ENCODE data around the gene NTN4.
"Not testable (repeated sequence)": the region's sequence is repeated elsewhere in the genome, so short reads cannot be mapped to it uniquely, and the experiment has no call there.

The NTN4 gene

DNA sequence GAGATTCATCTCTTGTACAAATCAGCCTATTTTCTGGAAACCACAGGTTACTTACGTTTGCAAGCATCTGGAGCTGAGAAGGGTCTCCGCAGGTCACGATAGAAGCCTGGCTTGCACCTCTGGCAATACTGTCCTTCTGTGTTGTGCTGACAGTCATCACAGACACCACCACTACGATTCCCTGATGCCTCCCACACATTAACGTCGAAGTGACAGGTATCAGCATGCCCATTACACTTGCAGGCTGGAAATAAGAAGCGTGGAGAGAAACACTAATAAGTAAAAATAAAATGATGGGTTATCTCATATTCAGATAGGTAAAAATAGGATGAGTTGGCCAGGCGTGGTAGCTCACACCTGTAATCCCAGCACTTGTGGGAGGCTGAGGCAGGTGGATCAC, 80.2 kb downstream of the NTN4 start:
- DNase-seq (ENCODE audit: low read depth), result no peak

DNA sequence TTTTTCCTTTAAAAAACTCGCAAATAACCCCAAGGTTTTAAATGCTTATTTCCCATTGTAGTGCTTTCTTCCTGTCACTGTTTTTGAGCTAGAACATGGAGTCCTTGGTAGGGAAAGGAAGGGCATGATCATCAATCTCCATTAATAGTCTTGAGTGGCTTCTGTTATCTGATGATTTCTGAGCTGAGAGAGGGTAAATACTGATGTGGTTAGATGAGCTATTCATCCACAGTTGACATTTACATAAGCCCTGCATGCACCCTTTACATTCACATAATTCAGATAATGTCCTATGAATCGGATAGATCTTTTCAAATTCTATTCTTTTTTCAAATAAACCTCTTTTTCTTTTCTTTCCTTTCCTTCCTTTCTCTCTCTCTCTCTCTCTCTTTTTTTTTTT, 81.4 kb downstream of the NTN4 start:
- no peak for DNase-seq (ENCODE audit: low read depth)

DNA sequence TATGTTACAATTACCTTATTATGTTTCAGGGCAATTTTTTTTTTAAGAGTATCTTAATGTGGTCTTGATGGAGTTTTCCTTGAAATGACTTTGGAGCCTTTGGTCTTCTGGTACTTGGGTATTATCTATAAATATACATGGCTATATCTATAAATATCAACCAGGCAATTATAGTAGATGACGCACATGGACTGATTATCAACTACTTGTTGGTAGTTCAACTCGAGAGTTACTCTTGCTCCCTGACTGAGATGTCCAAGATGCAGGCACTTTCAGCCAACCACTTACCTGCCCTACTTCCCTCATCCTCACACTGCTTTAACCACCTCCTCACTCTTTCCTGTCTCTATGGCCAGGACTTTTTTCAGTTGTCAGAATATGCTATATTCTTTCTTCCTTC, 85.4 kb downstream of the NTN4 start:
- no peak for DNase-seq (ENCODE audit: low read depth)

DNA sequence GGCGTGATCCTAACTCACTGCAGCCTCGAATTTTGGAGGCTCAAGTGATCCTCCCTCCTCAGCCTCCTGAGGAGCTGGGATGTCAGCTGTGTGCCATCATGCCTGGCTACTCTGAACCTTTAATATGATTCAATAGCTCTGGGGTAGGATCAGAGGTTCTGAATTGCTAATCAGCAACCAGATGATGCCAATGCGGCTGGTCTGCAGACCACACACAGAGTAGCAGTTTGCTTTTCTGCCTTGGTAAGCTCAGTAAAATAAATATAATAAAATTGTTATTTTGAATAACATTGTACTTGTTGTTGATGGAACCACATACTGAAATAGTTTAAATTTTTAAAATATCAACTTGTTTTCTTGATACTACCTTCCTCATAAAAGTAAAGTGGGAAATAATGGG, 86.6 kb downstream of the NTN4 start:
- DNase-seq (ENCODE audit: low read depth), result no peak

DNA sequence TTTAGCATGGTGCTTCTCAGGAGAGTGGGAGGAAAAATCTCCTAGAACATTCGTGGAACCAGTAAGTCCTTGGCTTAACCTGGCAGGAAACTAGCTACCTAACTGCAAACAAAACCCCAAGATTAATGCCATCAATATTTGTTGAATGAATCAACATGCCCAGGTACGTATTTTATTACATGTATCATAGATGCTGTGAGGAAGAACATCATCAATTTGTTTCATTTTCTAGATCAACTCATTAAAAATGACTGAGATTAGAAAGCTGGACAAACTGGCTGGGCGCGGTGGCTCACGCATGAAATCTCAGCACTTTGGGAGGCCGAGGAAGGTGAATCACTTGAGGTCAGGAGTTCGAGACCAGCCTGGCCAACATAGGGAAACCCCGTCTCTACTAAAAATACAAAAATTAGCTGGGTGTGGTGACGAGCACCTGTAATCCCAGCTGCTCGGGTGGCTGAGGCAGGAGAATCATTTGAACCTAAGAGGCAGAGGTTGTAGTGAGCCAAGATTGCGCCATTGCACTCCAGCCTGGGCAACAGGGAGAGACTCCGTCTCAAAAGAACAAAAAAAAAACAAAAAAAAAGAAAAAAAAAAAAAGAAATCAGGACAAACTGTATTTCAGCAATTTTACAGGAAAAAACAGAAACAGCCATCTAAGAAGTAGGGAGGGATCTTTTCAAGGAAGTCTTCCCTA, 88.7 kb downstream of the NTN4 start:
- no peak for DNase-seq (ENCODE audit: low read depth)

DNA sequence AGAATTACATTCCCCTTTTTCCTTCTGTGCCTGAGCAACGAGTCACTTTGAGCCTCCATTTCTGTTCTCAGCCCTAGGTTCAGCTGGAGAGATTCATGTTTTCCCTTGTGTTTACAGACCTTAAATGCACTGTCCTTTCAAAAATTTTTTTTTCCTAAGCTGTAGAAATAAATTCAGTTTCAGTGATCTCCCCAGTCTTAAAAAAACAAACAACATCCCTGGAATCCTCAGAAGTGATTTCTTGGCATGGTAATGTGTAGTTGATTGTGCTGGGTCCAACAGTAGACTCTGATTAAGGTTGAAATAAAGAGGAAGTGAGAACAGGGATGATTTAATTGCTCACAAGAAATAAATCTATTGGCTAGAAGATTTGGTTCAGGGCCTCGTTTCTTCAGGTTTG, 89.3 kb downstream of the NTN4 start:
- peak; percentile 13 for DNase-seq (ENCODE audit: low read depth)

DNA sequence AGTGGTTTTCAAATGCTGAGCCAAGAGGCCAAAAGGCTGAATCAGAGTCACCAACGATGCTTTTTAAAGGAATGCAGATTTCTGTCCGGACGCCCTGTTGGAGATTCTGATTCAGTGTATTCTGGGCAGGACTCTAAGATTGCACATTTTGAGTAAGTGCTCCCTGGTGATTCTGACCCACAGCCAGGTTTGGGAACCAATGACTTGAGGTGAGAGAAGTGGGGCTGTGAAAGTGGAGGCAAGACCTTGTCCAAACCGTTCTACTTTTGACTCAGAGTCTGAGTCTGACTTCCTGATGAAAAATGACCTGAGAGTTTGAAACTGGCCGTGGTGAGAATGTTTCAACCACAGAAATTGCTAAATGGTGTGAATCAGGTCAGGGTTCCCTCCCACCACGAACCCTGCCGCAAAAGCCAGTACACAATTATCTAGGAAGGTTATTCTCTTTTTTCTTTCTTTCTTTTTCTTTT, 90.2 kb downstream of the NTN4 start:
- peak; percentile 97 for DNase-seq (ENCODE audit: low read depth)

DNA sequence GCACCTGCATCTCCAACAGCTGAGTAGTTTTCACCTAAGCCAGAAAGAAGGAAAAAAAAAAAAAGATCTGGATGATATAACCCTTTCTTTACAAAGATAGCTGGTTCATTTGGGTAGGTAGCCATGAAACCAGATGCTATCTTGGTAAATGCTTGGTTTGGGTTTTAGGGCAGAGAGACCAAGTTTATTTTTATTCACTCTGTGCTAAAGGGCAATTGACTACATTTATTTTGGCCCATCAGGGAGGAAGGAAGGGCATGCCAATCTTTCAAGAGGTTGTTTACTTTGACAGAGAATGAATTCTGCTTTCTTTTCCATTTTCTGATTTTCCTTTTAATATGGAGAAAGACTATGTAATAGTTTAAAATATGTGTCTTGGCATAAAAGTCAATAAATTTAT, 91.0 kb downstream of the NTN4 start:
- DNase-seq (ENCODE audit: low read depth), result no peak

DNA sequence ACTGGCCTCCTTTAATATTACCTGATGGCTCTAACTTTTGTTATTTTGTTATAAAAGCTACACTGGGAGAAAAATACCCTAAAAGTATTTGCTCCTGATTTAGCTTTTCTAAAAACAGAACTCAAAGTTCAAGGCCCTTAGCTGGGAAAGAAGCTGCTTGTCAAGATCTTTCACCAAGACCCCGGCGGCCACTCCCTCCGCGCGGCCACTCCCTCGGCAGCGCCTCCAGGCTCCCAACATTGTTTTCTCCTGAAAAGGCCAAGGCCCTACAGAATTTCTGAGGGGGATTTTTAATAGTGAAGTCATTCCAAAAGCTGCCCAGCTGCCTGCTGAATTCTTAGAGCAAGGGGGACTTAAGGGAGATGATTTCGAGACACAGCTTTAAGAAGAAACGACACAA, 96.4 kb downstream of the NTN4 start:
- DNase-seq (ENCODE audit: low read depth), result no peak

DNA sequence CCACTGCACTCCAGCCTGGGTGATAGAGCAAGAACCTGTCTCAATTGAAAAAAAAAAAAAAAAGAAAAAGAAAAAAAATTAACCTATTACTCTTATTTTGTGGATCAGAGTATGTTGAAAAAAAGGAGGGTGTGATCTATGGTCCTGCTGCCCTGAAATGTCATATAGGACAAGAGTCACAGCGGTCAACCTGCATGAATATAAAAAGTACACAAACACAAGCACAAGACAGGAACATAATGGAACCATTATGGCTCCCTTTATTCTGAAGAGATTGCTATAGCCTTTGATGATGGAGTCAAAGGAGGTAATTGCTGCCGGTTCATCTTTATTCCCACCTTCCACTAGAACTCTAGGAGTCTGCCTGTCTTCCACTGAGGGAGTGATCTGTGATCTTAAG, 96.9 kb downstream of the NTN4 start:
- DNase-seq (ENCODE audit: low read depth), result no peak

DNA sequence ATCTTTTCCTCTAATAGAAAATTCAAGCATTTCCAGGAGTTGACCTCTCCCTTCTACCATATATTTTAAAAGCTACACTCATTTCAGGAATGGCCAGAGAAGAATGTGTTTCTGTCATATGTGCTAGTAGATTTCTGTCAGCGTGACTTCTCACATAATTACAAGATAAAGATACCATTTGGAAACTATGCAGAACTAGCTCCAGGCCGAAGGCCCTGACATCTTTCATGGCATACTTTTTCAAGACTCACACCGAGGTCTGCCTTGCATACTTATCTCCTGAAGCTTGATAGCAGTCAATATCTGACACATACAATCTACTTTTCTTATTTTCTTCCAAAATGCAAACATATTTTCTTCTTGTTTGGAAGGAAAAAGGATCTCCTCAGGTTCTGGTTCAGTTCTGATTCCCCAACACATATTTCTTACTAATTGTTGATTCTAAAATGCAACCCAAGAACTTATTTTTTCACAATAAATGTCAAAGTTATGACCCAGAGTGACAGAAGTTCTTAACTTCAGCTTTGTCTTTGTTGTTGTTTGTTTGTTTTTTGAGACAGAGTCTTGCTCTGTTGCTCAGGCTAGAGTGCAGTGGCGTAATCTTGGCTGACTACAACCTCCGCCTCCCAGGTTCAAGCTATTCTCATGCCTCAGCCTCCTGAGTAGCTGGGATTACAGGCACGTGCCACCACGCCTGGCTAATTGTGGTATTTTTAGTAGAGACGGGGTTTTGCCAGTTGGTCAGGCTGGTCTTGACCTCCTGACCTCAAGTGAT, 99.5 kb downstream of the NTN4 start:
- DNase-seq (ENCODE audit: low read depth), result no peak

DNA sequence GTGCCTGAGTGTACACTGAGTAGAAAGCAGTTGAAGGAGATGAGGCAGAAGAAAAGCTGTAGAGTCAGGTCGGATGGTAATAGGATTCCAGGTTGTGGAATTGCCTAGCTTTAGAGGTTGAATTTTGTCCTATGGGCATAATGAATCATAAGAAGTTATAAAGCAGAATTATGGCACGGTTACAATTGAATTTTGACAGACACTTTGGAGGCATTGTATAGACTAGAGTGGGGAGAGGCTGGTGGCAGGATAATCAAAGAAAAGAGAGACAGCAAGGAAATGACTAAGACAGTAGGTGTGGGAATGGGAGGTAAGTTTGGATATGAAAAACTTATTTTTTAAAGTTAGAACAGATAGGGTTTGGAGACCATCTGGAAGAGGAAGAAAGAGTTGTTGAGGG, 102.6 kb downstream of the NTN4 start:
- no peak for DNase-seq (ENCODE audit: low read depth)

DNA sequence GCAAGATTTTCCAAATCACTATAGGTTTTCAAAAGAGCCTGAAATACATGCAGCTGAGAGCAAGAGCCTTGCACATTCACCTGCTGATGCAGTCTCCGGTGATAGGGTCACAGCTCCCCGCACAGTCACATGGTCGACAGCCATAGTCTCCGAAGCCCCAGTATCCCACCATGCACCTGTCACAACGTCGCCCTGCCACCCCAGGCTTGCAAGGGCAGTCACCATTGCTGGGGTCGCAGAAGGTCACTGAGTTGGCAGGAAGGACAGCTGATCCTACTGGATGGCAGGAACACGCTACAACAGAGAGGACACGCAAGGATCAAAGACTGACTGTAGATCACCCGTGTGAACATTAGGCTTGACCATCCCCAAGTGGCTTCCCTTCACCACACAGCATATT, 107.1 kb downstream of the NTN4 start:
- DNase-seq (ENCODE audit: low read depth), result no peak

DNA sequence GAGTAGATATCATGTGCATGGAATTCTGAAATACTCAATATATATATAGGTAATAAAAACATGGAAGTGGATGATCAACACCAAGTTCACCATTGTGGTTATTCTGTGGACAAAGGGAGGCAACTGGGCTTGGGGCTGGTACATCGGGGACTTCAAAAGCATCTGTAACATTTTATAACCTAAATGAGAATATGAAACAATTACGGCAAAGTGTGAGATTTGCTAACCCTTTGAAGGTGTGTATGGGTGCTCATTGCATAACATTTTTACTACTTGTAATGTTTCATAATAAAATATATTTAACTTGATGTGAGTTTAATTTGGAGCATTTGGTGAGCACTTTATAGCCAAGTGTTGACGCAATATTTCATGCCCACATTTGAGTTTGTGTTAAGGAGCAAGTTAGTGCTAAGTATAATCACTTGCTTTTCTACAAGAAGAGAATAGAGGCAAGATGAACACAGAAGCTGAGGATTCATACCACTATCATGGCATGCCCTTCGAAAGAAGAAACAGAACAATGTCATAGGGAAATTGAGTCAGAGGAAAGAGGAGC, 109.3 kb downstream of the NTN4 start:
- no peak for DNase-seq (ENCODE audit: low read depth)

DNA sequence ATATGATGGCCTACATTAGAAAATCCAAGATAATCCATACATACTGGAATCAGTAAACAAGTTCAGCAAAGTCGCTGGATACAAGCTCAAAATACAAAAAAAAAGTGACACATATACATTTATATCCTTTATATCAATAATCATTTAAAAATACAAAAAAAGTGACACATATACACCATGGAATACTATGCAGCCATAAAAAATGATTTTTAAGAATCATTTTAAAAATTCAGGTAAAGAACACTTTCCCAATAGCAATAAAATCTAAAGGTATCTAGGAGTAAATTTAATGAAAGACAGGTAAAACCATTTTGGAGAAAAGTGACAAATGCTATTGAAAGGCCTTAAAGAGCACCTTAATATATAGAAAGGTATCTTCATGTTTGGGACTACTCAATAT, 111.9 kb downstream of the NTN4 start:
- DNase-seq (ENCODE audit: low read depth), result no peak

DNA sequence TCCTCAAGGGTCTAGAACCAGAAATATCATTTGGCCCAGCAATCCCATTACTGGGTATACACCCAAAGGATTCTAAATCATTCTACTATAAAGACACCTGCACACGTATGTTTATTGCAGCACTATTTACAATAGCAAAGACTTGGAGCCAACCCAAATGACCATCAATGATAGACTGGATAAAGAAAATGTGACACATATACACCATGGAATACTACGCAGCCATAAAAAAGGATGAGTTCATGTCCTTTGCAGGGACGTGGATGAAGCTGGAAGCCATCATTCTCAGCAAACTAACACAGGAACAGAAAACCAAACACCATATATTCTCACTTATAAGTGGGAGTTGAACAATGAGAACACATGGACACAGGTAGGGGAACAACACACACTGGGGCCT, 112.8 kb downstream of the NTN4 start:
- DNase-seq (ENCODE audit: low read depth), result not testable (repeated sequence)

DNA sequence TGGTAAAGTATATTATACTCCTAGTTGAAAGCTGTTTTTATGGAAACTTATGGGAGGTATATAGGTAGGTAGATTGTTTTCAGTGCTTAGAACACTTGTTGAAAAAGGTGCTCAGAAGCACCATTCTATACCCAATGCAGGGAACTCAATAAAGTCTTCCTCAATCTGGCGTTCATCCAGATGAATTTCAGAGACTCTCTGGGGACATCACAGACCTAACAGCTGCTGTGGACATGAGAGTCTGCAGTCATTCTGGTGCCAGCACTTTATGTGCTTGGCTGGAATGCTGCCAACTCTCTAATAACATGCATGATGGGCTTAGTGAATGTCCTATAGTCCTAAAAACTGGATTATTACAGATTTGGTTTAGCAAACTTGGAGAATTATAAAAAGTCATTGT, 115.9 kb downstream of the NTN4 start:
- DNase-seq (ENCODE audit: low read depth), result no peak

DNA sequence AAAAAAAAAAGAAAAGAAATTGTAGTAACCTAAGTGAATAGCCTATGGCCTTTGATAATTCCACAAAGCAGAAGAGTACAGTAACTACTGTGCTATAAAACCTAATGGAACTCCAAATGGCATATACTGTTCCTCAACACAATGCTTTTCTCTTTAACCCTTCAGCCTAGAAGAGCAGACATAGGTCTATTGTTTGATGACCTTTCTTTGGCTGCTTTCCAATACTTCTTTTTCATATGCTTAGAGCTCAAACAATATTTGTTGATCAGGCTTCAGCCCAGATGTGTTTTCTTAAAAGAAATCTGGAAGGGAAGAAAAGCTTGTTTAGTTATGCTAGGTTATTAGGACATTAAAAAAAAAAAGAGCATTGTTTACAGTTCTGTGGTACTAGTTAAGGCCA, 116.4 kb downstream of the NTN4 start:
- no peak for DNase-seq (ENCODE audit: low read depth)

DNA sequence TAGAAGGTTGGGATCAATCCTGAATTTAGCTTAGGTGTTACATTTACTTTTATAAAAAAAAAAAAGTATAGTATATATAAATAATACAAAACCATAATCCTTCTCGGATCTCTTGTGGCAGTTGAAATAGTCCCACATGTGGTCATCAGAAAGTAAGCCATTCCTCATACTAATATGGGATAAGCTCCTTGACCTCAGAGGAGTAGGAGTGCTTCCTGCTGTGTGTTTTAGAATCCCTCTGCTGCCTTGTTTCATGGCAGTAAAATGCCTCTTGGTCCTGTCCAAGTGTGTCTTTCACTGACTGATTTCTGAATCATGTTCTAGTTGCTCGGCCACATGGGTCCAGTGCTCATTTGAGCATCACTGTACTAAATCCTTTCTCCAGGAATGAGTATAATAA, 117.0 kb downstream of the NTN4 start:
- no peak for DNase-seq (ENCODE audit: low read depth)

DNA sequence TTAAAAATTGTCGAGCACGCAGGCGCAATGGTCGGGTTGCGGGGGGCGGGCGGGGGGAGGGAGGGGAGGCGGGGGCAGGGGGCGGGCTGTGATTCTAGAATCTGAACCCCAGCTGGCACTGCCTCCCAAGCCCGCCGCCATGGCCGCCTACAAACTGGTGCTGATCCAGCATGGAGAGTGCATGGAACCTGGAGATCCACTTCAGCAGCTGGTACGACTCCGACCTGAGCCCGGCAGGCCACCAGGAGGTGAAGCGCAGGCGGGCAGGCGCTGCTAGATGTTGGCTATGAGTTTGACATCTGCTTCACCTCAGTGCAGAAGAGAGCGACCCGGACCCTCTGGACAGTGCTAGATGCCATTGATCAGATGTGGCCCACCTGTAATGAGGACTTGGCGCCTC, 118.4 kb downstream of the NTN4 start:
- DNase-seq (ENCODE audit: low read depth), result no peak

DNA sequence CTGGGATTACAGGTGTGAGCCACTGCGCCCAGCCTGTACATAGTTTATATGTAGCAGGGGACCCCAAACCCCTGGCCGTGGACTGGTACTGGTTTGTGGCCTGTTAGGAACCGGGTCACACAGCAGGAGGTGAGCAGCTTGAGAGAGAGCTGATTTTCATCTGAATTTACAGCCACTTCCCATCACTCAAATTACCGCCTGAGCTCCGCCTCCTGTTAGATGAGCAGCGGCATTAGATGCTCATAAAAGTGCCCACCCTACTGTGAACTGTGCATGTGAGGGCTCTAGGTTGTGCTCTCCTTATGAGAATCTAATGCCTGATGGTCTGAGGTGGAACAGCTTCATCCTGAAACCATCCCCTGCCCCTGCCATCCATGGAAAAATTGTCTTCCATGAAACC, 119.3 kb downstream of the NTN4 start:
- no peak for DNase-seq (ENCODE audit: low read depth)

DNA sequence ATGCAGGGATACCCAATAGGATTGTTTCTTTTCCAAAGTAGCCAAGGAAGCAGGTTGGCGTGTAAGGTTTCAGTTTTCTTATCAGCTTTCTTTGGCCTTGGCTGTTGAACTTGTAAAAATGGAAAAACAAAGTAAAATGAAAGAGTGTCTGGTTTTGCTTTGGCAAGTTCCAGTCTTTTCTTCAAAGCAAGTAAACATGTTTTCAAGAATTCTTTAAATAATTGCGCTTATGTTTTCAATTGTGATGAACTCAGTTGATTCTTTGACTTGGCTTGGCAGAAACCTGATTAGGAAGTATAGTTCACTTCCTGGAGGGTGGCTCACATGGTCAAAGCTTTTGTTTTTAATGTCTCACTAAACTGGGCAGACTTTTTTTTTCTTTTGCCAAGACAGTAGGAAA, 127.0 kb downstream of the NTN4 start:
- DNase-seq (ENCODE audit: low read depth), result no peak

DNA sequence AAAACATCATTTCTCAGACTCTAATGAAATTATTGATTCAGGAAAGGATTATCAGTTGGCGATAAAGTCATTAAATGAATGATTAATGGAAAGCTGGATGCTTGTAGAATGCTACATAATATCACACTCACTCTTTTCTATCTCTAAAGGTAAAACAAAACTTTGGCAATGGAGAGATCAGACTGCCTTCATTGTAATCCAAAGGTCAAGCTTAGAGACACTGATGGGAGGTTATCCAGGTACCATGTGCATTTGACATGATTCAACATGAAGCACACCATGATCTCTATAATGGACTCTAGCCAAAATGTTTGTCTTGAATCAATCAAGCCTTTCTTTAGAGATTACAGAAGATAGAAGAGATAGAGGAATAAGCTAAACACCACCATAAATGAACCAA, 129.2 kb downstream of the NTN4 start:
- DNase-seq (ENCODE audit: low read depth), result no peak

DNA sequence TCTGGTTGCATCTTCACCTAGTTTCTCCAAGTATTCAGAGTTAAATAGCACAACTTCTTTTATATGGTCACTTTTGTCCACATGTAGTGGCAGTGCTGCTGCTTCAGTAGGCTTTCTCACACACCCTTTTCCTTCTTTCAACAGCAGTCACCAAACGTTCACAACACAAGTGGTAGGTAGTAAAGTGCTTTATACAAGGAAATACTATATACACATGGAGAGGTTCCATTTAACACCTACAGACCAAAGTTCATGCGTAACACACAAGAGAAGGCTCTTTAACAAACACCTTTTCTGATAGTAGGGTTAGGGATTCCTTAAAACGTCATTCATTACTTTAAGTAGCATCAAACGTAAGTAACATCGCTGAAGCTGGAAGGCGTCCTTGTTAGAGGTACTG, 132.2 kb downstream of the NTN4 start:
- no peak for DNase-seq (ENCODE audit: low read depth)
